NCI-H82 treated with DMSO at 0.1 percent for 48 hours (cell line): ENCODE results near the gene AGBL3.
"Not testable (repeated sequence)": the region's sequence is repeated elsewhere in the genome, so short reads cannot be mapped to it uniquely, and the experiment has no call there.

Experiments
- DNase-seq: peaks from one replicate; lab custom pipeline; 2025; ENCODE audit not compliant: unreplicated experiment; lab: John Stamatoyannopoulos, UW

The AGBL3 gene

DNA sequence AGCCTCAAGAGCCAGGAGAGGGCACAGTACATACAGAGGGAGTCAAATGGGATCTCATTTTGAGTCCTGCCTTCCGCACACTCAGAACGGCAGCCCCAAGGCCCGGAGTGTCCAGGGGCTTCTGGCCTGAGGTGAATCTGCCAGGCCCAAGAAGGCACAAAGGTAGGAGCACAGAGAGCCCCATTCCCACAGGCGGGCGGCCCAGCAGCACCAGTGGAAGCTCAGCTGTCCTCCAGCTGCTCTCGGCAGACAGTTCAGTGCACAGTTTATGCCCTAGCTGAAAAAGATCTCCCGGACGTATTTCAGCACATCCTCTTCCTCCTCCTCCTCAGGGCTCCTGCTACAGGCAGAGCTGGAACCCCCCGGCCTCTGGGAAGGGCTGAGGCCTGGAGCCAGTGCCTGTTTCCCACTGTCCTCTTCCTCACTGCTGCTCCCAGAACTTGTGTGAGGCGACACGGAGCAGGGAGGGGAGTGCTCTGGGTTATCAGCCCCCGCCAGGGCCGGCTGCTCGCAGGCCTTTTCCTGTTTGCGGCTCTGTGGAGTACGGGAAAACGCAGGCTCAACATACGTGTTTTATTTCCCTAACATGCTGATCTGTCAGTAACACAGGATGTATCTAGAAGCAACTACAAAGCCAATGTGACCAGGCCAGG, 180.2 kb downstream of the AGBL3 start:
- DNase-seq: no peak

DNA sequence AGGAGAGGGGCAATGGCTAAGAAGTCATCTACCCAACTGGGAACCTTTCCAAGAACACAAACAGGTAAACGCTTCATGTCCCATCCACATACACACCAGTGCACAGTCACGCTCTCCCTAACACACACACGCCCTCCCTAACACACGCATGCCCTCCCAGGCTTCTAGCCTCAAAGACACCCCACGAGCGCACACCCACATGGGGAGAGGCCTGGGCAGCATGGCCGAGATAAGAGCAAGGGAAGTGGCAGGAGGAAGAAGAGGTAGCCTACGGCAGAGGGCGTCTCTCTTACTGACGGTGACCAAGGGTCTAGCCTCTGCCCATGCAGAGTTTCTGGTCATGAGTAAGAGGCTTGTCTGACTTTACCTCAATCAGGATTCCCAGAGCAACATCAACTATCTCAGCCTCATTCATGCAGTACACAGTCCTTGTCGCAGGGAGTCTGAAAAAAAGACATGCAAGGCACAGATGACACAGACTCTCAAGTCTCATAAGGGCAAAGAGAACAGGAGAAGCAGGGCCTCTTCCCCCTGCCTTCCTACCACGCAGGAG, 181.1 kb downstream of the AGBL3 start:
- no peak for DNase-seq

DNA sequence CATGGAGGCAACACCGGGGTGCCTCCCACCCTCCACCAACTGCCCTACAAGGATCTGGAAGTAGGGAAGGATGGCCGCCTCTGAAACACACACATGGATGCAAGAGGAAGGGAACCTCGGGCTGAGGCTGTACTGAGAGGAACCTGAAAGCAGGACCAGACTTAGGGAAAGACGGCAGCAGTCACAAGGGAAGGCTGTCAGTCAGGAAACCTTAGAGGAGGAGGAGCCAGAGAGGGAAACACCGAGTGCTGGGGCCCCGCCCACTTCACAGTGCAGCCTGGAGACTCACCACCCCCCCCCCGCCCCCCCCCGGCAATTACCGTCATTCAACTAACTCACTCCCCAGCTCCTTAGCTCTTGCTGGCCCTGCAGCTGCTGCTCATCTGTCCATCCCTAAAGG, 181.7 kb downstream of the AGBL3 start:
- no peak for DNase-seq

DNA sequence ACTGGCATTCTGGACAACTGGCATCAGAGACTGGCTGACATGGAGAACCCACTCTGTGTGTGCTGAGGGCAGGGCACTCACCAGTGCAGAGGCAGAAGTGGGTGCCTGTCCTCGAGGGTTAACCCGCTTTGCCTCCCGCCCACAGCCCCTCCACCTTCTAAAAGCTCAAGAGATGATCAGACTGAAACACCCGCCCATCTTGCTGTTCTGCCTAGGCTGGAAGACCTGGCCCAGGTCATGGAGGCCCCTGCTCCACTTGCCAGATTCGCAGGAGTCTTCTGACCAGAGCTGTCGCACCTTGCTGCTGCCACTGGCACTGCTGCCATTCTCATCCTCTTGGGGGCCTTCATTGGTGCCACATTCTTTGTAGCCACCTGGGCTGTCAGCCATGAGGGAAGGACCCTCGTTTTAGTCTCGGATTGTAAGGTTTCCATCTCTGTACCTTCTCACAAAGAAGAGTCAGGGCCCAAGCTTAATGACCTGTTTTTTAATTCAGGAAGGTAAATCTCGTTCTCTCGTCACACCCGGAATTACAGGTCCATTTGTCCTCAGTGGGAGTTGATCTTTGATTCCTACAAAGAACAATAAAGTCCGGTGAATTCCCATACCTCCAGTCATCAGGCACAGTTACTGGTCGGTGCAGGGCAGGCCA, 182.3 kb downstream of the AGBL3 start:
- DNase-seq: no peak

DNA sequence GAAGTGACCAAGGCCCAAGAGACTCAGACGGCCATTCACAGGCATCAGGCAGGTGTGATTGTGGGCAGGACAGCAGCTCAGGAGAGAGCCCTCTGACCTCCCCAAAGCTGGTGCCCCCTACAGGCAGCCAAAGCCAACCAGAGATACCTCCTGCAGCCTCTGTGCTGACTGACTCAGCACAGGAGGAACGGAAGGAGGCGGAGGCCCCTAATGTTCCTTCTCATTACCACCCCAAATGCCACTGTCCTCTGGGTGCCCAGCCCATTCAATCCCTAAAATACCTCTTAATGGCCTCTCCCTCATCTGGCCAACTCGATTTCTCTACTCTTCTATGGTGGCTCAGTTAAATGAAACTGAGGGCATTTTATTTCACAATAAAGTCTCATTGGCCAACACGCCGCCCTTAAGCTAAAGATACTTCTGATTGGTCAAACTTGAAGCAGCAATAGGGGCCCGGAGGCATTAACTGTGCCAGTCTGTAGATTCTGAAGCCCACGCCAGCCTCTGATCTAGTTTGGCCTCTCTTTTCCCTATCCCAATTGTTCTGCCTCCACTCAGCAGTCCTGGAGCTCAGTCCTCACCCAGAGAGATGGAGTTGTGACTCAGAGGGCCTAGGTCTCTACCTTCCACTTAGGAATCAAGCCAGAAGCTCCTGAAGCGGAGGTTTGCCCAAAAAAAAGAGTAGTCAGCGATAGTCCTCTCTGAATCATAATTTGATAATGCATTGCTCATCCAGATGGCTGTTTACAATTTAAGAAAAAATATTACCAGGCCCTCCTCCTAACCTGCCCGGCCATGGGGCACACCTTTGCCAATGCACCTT, 183.0 kb downstream of the AGBL3 start:
- DNase-seq: no peak

DNA sequence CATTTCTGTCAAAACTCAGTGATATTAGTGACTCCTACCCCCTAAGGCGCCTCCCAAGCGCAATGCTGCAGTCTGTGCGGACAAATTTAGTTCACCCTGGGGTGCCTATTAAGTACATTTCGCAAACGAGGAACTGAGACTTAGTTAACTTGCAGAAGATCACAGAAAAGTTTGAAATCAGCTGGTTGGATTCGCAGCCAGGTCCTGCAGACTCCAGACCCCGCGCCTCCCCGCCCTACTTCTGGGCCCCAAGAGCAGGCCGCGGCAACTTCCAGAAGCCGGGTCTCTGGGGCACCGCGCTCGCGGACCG, 183.6 kb downstream of the AGBL3 start:
- DNase-seq: no peak

DNA sequence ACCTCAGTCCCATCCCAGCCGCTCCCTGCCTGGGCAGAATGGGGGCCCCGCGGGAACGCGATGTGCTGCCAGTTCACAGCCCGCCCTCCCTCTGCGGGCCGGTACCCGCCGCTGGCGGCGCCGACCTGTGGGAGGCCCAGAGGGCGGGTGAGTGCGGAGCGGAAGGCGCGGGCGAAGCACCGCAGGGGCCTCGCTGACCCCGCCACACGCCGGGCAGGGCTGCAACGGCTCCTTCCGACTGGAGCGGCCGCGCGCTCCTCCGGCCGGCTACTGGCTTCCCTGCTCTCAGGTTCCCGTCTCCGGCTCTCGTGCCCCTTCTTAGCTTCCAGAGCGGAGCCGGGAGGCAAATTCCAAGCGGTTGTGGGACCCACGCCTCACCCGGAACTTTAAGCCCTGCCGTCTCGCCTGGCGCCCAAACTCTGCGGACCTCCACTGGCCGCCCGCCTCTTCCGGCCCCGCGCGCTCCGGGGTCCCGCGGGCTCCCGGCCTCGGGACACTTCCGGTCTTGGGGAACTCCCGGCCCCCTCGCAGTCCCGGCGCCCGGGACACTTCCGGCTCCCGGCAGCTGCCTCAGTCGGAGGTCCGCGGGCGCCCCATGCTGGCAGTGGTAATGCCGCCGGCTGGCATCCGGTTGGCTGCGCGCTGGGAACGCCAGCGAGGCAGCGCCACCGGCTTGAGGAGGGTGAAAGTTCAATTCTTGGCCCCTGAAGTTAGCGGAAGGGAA, 184.1 kb downstream of the AGBL3 start, which contains the start of gene CYREN:
Gene CYREN, minus strand, starts transcription at position 434 of the 724 bp plus-strand sequence. CDS start 1,785 bp downstream, outside the sequence.
- DNase-seq: peak; percentile 78

DNA sequence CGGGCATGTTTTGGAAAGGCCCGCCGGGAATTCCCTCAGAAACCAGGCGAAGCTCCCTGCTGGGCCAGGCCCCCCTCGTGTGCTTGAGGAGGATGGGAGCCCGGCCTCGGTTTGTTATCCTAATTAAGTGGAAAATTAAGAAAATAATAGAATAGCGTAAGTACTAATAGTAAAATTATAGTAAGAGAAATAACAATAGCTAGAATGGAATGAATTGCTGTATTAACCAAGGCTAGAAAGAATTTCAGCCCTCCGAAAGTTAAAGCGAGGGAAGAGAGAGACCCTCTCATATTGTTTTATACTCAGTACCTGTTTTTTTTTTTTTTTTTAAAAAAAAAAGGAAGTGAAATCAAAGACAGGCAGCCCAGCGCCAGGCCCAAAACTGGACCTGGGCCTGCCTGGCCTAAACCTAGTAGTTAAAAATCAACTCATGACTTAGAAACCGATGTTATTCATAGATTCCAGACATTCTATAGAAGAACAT, 184.7 kb downstream of the AGBL3 start:
- not testable (repeated sequence) for DNase-seq

DNA sequence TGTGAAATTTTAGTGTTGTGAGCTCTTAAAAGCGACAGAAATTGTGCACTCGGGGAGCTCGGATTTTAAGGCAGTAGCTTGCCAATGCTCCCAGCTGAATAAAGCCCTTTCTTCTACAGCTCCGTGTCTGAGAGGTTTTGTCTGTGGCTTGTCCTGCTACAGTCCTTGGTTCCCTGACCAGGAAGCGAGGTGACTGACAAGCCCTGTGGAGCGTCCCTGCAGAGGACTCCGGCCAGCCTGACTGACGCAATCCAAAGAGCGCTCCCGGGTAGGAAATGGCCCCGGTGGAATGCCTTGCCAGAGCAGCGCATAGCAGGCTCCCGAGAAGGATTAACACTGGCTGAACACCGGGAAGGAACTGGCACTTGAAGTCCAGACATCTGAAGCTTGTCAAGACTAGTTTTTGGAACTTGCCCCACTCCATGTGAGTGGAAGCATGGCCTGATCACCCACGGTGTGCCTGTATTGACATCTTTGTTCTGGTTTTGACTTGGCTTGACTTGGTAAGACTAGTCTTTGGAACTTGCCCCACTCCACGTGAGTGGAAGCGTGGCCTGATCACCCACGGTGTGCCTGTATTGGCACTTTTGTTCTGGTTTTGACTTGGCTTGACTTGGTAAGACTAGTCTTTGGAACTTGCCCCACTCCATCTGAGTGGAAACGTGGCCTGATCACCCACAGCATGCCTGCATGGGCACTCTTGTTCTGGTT, 185.4 kb downstream of the AGBL3 start:
- DNase-seq: not testable (repeated sequence)

DNA sequence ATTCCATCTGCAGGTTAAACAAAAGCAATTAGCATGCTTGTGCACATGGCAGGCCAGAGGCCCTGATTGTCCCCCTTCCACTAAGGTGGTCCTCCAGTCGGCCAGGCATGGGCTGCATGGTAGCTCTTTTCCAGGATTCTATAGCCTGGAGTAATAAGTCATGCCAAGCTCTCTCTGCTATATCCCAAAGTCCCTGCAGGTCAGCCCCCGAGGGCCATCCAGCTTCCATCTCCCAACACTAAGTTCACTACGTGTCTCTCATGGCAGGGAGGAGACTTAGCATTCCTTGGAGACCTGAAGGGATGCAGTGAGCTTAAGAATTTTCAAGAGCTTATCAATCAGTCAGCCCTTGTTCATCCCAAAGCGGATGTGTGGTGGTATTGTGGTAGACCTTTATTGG, 187.6 kb downstream of the AGBL3 start:
- DNase-seq: not testable (repeated sequence)

DNA sequence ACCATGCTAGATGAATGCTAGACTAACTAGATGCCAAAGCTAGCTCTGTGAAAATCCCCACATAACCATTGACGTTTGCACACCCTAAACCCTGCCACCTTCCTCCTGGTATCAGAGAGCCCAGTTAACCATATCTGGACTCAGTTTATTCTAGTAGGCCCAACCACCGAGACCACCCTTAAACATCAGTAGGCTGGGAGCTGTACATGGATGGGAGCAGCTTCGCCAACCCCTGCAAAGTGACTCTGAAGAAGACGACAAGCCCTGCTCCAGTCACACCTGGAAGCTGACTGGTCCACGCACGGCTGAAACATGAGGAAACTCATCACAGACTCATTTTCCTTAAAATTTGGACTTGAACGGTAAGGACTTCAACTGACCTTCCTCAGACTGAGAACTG, 188.6 kb downstream of the AGBL3 start:
- DNase-seq: no peak

DNA sequence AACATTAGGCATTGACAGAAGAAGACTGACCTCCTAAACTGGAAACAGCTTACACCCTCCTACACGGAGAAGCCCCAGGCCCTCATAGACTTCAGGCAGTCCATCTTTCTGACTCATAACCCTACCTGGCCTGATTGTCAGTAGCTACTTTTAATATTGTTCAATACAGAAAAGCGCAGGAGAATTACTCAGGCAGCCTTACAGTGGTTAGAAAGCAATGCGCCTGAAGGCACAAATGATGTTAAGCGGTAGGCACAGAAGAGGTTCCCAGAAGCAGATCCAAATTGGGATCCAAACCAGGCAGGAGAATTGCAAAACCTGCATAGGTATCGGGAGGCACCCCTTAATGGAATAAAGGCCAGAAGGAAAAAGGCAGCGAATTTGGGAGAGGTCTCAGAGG, 189.6 kb downstream of the AGBL3 start:
- DNase-seq: no peak

DNA sequence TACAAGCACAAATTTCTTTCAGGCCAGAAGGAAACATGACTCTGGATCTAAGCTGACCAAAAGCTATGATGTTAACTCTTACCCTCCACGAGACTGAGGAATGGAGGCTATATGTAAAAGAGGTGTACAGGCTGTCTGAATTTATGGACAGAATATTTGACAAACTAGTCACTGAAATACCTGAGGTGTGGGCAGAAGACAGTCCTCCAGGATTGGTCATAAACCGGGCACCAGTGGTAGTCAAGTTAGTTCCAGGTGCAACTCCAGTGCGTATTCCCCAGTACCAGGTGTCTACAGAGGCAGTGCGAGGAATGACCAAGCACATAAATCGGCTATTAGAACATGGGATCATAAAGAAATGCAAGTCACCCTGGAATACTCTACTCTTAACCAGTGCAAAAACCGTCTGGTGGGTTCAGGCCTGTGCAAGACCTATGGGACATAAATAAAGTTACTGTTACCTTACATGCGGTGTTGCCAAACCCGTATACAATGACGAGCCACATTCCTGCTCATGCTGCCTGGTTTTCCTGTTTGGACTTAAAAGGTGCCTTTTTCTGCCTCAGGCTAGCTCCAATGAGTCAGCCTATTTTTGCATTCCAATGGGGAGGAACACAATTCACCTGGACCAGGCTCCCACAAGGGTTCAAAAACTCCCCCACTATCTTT, 190.9 kb downstream of the AGBL3 start:
- no peak for DNase-seq

DNA sequence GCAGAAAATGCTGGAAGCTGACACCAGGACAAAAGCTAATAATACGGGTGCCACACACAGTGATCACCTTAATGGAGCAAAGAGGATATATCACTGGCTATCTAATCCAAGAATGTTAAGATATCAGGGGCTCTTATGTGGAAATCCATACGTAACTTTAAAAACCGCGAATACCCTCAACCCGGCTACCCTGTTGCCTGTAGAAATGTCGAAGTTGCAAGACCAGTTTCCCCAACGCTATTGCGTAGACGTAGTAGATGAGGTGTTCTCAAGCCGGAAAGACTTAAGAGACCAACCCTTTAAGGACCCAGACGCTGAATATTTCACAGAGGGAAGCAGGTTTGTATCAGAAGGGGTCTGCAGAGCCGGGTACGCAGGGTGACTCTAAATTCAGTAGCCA, 192.1 kb downstream of the AGBL3 start:
- peak; percentile 68 for DNase-seq

DNA sequence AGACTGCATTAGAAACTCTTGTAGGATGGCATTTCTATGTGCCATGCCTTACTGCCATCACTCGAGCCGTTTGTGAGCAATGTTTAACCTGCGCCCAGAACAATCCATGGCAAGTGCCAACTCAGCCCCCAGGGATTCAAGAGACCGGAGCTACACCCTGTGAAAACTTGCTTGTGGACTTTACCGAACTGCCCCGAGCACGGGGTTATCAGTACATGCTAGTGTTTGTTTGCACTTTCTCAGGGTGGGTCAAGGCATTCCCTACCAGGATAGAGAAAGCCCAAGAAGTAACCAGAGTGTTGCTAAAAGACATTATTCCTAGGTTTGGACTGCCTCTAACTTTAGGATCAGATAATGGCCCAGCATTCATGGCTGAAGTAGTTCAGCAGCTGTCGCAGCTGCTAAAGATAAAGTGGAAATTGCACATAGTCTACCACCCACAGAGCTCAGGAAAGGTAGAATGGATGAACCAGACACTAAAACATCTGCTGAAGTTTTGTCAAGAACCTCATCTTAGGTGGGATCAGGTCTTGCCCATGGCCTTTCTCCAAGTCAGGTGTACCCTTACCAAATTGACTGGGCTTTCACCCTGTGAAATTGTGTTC, 193.1 kb downstream of the AGBL3 start:
- DNase-seq: no peak

DNA sequence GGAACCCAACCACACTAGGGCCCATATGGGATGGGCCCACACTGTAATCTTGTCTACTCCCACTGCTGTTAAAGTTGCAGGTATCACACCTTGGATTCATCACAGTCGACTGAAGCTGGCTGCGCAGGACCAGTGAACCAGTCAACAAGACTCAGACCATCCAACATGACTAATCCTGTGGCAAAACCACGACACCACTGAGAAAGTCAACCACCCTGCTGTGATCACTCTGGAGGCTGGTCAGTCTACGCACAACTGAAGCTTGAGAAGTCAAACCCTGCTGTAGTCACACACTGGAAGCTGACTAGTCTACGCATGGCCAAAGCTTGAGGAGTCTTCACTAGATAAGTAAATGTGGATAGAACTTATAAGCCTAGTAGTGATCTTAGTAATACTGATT, 193.8 kb downstream of the AGBL3 start:
- DNase-seq: no peak

DNA sequence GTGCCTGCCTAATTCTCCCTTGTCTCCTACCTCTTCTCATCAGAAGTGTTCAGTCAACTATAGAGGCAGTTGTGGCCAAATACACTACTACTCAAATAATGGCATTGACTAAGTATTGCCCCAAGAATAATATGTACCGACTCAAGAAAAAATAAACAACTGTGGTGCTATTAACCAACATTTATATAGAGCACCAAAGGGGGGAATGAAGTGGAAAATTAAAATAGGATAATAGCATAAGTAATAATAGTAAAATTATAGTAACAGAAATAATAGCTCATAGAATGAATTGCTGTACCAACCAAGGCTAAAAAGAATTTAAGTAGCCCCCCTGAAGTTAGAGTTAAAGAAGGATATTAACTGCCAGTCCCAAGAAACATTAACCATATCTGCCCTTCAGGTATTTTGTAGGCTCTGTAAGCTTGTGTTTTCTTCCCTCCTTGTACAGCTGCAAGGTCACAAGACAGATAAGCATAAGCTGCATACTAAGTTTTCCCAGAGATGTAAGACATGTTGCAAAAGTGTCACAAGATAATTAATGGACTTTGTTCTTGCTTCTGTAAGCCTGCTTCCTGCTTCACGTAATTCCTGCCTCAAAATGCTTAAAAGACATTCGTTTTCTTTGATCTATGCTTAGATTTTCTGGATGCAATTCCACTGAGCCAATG, 195.1 kb downstream of the AGBL3 start:
- DNase-seq: no peak

DNA sequence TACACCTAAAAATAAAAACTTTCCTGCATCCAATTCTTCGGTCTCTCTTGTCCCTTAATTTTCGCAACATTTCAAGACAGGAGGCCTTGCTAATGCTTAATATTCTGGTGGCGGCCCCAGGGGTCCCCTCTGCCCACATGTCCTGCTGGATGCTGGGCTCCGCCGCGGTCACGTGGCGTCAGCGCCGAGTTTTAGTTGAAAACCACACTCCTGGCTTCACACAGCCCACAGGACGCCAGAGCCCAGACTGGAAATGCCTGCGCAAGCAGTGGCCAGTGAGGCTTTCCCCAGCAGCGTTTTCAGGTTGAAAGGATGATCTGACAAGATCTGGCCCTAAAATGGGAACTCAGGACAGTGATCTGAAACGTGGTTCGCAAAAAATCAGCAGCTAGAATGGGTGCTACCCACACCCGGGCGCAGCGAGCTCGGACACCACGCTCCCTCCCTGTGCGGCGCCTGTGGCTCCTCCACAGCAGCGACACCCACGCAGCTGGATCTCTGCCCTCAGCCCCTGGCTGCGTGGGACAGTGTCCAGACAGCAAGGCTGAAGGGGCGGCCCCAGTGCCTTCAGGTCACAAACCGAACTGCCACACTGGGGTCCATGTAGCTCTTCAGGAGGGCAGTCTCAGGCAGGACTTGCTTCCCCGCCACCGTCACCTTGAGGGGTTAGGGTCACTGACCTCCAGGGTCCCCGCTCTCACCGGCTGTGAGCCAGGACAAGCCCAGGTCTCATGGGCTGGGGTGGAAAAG, 195.8 kb downstream of the AGBL3 start:
- DNase-seq: no peak
